Measurements from ENCODE around the gene ABCC2. TPM values are rescaled to one million over a fixed set of nuclear protein-coding genes. Genes with fewer than 3 reads are reported as not detected.

Gene ABCC2
- total RNA-seq, 2 experiments from 2014 or later: 0.38 to 0.59 TPM

DNA sequence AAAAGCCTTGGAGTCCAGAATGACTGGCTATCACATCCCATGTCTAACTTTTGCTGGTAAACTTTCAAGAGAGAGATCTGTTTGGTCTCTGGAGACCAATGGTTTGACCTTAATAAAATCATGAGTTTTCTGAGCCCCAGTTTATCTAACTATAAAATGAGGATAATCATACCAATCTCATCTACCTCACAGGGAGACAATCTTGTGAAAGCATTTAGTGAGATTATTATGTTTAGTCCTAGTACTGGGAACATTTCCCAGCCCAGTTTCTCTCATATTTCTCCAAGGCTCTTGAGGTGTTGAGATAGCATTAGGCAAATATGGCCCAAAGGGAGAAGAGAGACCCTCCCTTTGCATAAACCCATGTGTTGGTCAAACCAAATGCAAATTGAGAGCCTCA is 25.8 kb downstream of the ABCC2 start:
- H3K9me2 ChIP-seq (ENCODE audit: insufficient read depth, low read length): no peaks in the 10 kb centered on the region
- H3K79me2 ChIP-seq (ENCODE audit: insufficient read depth, low read depth, low read length): no peaks in the 10 kb centered on the region
- H3K4me2 ChIP-seq (ENCODE audit: low read length): no peak overlapping the region
- no TSS peak for BruUV-seq (replicated peaks)
- no peak for DNase-seq (ENCODE audit: low spot score)
- TF ChIP-seq EZH2phosphoT487 (IDR thresholded peaks at IDR 0.05; ENCODE audit: borderline replicate concordance, low read depth, low read length): no peak
- TF ChIP-seq, protein P1, sequence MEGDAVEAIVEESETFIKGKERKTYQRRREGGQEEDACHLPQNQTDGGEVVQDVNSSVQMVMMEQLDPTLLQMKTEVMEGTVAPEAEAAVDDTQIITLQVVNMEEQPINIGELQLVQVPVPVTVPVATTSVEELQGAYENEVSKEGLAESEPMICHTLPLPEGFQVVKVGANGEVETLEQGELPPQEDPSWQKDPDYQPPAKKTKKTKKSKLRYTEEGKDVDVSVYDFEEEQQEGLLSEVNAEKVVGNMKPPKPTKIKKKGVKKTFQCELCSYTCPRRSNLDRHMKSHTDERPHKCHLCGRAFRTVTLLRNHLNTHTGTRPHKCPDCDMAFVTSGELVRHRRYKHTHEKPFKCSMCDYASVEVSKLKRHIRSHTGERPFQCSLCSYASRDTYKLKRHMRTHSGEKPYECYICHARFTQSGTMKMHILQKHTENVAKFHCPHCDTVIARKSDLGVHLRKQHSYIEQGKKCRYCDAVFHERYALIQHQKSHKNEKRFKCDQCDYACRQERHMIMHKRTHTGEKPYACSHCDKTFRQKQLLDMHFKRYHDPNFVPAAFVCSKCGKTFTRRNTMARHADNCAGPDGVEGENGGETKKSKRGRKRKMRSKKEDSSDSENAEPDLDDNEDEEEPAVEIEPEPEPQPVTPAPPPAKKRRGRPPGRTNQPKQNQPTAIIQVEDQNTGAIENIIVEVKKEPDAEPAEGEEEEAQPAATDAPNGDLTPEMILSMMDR (conservative IDR thresholded peaks at IDR 0.05; ENCODE audit: low read length): no peak
- no peaks in the 10 kb centered on the region for H3K4me1 ChIP-seq (ENCODE audit: insufficient read depth, low read length, poor library complexity, severe bottlenecking)
- no peak overlapping the region for H3K4me3 ChIP-seq (ENCODE audit: low read depth, low read length, poor library complexity, severe bottlenecking)
- H2AFZ ChIP-seq (ENCODE audit: low read length): no peak overlapping the region
- H3K27ac ChIP-seq (ENCODE audit: low read depth, low read length, poor library complexity, severe bottlenecking): no peak overlapping the region
- intact Hi-C loops (cut with micrococcal nuclease; ENCODE audit: unreplicated experiment): no loop called here
- ChIA-PET POLR2A (no interaction called here), CTCF (ENCODE audit: unreplicated experiment) (no interaction called here)
- no peaks in the 10 kb centered on the region for H3K9me3 ChIP-seq (ENCODE audit: low read length)
- H4K20me1 ChIP-seq (ENCODE audit: insufficient read depth, low read length): no peaks in the 10 kb centered on the region
- no peaks in the 10 kb centered on the region for H3K36me3 ChIP-seq (ENCODE audit: insufficient read depth, low read length)

DNA sequence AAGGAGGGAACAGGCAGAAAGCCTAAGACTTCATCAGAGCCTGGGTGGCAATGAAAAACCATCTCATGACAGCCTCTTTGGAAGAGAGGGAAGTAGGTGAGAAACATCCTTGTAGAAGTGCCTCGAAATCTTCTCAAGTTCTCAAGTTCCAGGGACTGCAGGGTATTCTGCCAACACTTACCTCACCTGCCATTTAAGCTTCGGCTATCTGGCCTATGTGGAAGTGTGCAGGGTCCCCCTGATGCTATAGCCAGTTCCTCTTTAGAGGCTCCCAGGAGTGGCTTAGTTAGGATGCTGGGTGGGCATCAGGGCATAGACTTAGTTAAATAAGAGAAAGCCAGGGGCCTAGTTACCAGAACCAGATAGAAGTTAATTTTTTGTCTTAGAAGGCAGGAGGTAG is 27.0 kb downstream of the ABCC2 start:
- Histone ChIP-seq H3K9me3 (ENCODE audit: low read length) (peaks cover 7% of the 10 kb centered on the region; the same call in 1 of the 2 replicates), H2AFZ (ENCODE audit: low read length) (no peak overlapping the region), H3K4me1 (ENCODE audit: insufficient read depth, low read length, poor library complexity, severe bottlenecking) (no peaks in the 10 kb centered on the region), H4K20me1 (ENCODE audit: insufficient read depth, low read length) (no peaks in the 10 kb centered on the region), H3K27ac (ENCODE audit: low read depth, low read length, poor library complexity, severe bottlenecking) (no peak overlapping the region), H3K4me3 (ENCODE audit: low read depth, low read length, poor library complexity, severe bottlenecking) (no peak overlapping the region), H3K4me2 (ENCODE audit: low read length) (no peak overlapping the region), H3K9me2 (ENCODE audit: insufficient read depth, low read length) (no peaks in the 10 kb centered on the region), H3K36me3 (ENCODE audit: insufficient read depth, low read length) (no peaks in the 10 kb centered on the region), H3K79me2 (ENCODE audit: insufficient read depth, low read depth, low read length) (no peaks in the 10 kb centered on the region)
- CTCF ChIA-PET (ENCODE audit: unreplicated experiment): no interaction called here
- DNase-seq (ENCODE audit: low spot score): no peak
- no TSS peak for BruUV-seq (replicated peaks)
- intact Hi-C loops (cut with micrococcal nuclease; ENCODE audit: unreplicated experiment): no loop called here
- POLR2A ChIA-PET: no interaction called here
- TF ChIP-seq, protein P1 (conservative IDR thresholded peaks at IDR 0.05; ENCODE audit: low read length): no peak
- TF ChIP-seq EZH2phosphoT487 (IDR thresholded peaks at IDR 0.05; ENCODE audit: borderline replicate concordance, low read depth, low read length): no peak

DNA sequence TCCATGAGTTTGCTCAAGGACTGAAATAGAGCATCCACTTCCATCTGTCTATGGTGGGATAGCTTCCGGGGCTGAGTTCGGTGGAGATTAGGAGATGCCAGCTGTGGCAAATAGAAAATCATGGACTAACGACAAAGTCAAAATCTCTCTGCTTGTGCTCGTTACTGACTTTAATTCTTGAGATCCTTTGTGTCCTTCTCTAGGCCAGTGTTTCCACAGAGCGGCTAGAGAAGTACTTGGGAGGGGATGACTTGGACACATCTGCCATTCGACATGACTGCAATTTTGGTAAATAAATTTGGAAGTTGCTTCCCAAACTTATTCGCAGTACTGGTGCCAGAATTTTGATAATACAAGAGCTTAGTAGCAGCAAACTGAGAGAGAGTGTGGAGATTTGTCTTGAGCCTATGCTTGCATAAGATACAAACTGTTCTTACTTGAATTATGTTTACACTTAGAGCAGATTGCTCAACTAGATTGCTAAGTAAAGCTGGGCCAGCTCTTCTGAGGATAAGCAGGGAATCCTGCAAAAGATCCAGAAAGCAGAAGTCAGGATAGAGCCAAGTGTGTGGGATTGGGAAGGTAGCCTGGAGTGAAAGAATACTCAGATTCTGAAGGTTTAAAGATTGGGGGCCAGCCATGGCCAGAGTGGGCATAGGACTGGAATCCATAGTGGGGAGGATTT is 27.6 kb downstream of the ABCC2 start:
- TF ChIP-seq, protein P1 (conservative IDR thresholded peaks at IDR 0.05; ENCODE audit: low read length): no peak
- TF ChIP-seq EZH2phosphoT487 (IDR thresholded peaks at IDR 0.05; ENCODE audit: borderline replicate concordance, low read depth, low read length): no peak
- no peaks in the 10 kb centered on the region for H3K79me2 ChIP-seq (ENCODE audit: insufficient read depth, low read depth, low read length)
- no peak overlapping the region for H2AFZ ChIP-seq (ENCODE audit: low read length)
- no peaks in the 10 kb centered on the region for H3K36me3 ChIP-seq (ENCODE audit: insufficient read depth, low read length)
- BruUV-seq (replicated peaks): no TSS peak
- H3K9me2 ChIP-seq (ENCODE audit: insufficient read depth, low read length): no peaks in the 10 kb centered on the region
- H3K27ac ChIP-seq (ENCODE audit: low read depth, low read length, poor library complexity, severe bottlenecking): no peak overlapping the region
- no peak for DNase-seq (ENCODE audit: low spot score)
- H3K4me2 ChIP-seq (ENCODE audit: low read length): no peak overlapping the region
- intact Hi-C loops (cut with micrococcal nuclease; ENCODE audit: unreplicated experiment): no loop called here
- no peaks in the 10 kb centered on the region for H4K20me1 ChIP-seq (ENCODE audit: insufficient read depth, low read length)
- H3K9me3 ChIP-seq (ENCODE audit: low read length): peaks cover 7% of the 10 kb centered on the region; the same call in 1 of the 2 replicates
- ChIA-PET POLR2A (no interaction called here), CTCF (ENCODE audit: unreplicated experiment) (no interaction called here)
- no peaks in the 10 kb centered on the region for H3K4me1 ChIP-seq (ENCODE audit: insufficient read depth, low read length, poor library complexity, severe bottlenecking)
- no peak overlapping the region for H3K4me3 ChIP-seq (ENCODE audit: low read depth, low read length, poor library complexity, severe bottlenecking)

Measured in OCI-LY7 (cell line).